Smooth muscle cell (in vitro differentiated cells): ENCODE data around the gene RSKR. TPM values are rescaled to one million over a fixed set of nuclear protein-coding genes. Genes with fewer than 3 reads are reported as not detected.

Source experiments
- polyA plus RNA-seq: library from polyadenylated mRNA; unstranded; fragments of >200 nt; fragmentation: Nextera tagmentation; extraction: Ambion mirVana; gene quantifications from 2 replicates; pipeline ENCODE4 v1.2.1, GENCODE V29; 2016
- total RNA-seq: library from RNA; depleted of rRNA; stranded (reverse); fragments of >200 nt; gene quantifications from 2 replicates; pipeline ENCODE4 v1.2.3, GENCODE V29; 2014

The RSKR gene
- total and polyA plus RNA-seq, 2 experiments from 2014 or later: 2.0 to 3.8 TPM

Other genes starting within 250 kb of the RSKR start
- gene SEBOX, start 249.0 kb downstream of the RSKR start, total RNA-seq: not detected in 2 replicates
- not detected in 2 replicates for gene SEBOX, start 249.0 kb downstream of the RSKR start, polyA plus RNA-seq
- 60.3 and 90.5 TPM in 2 replicates for gene VTN, start 243.9 kb downstream of the RSKR start, total RNA-seq
- 71.2 and 90.3 TPM in 2 replicates for gene VTN, start 243.9 kb downstream of the RSKR start, polyA plus RNA-seq
- 8.2 and 13.4 TPM in 2 replicates for gene SARM1, start 242.5 kb downstream of the RSKR start, total RNA-seq
- gene SARM1, start 242.5 kb downstream of the RSKR start, polyA plus RNA-seq: 8.3 and 8.7 TPM in 2 replicates
- 5.1 and 20.9 TPM in 2 replicates for gene SLC46A1, start 208.0 kb downstream of the RSKR start, total RNA-seq
- 7.0 and 10.3 TPM in 2 replicates for gene SLC46A1, start 208.0 kb downstream of the RSKR start, polyA plus RNA-seq
- gene SLC13A2, start 140.5 kb downstream of the RSKR start, total RNA-seq: not detected in 2 replicates
- gene SLC13A2, start 140.5 kb downstream of the RSKR start, polyA plus RNA-seq: not detected in 2 replicates
- 0.36 TPM in 1 of 2 replicates, not detected in the other for gene FOXN1, start 107.8 kb downstream of the RSKR start, total RNA-seq
- gene FOXN1, start 107.8 kb downstream of the RSKR start, polyA plus RNA-seq: not detected in 2 replicates
- 46.9 and 48.3 TPM in 2 replicates for gene UNC119, start 61.6 kb downstream of the RSKR start, total RNA-seq
- 35.9 and 40.2 TPM in 2 replicates for gene UNC119, start 61.6 kb downstream of the RSKR start, polyA plus RNA-seq
- 27.4 and 61.3 TPM in 2 replicates for gene PIGS, start 42.7 kb downstream of the RSKR start, total RNA-seq
- 69.2 and 75.4 TPM in 2 replicates for gene PIGS, start 42.7 kb downstream of the RSKR start, polyA plus RNA-seq
- 72.6 and 106 TPM in 2 replicates for gene ALDOC, start 37.3 kb downstream of the RSKR start, total RNA-seq
- 61.7 and 71.5 TPM in 2 replicates for gene ALDOC, start 37.3 kb downstream of the RSKR start, polyA plus RNA-seq
- gene SPAG5, start 15.2 kb downstream of the RSKR start, total RNA-seq: 13.9 and 21.3 TPM in 2 replicates
- gene SPAG5, start 15.2 kb downstream of the RSKR start, polyA plus RNA-seq: 19.8 and 23.7 TPM in 2 replicates
- 63.5 and 93.3 TPM in 2 replicates for gene BLTP2, start 31.0 kb upstream of the RSKR start, total RNA-seq
- gene BLTP2, start 31.0 kb upstream of the RSKR start, polyA plus RNA-seq: 35.1 and 37.1 TPM in 2 replicates
- gene SDF2, start 47.7 kb upstream of the RSKR start, total RNA-seq: 78.8 and 88.6 TPM in 2 replicates
- gene SDF2, start 47.7 kb upstream of the RSKR start, polyA plus RNA-seq: 87.9 and 96.5 TPM in 2 replicates
- gene SUPT6H, start 48.0 kb upstream of the RSKR start, total RNA-seq: 48.5 and 64.0 TPM in 2 replicates
- gene SUPT6H, start 48.0 kb upstream of the RSKR start, polyA plus RNA-seq: 22.4 and 26.1 TPM in 2 replicates
- gene PROCA1, start 97.7 kb upstream of the RSKR start, total RNA-seq: 1.9 and 3.0 TPM in 2 replicates
- gene PROCA1, start 97.7 kb upstream of the RSKR start, polyA plus RNA-seq: 1.8 and 3.0 TPM in 2 replicates
- 141 and 208 TPM in 2 replicates for gene RAB34, start 103.7 kb upstream of the RSKR start, total RNA-seq
- gene RAB34, start 103.7 kb upstream of the RSKR start, polyA plus RNA-seq: 256 and 289 TPM in 2 replicates
- 626 and 629 TPM in 2 replicates for gene RPL23A, start 105.8 kb upstream of the RSKR start, total RNA-seq
- 1,149 and 1,234 TPM in 2 replicates for gene RPL23A, start 105.8 kb upstream of the RSKR start, polyA plus RNA-seq
- 14.7 and 21.9 TPM in 2 replicates for gene TLCD1, start 112.0 kb upstream of the RSKR start, total RNA-seq
- gene TLCD1, start 112.0 kb upstream of the RSKR start, polyA plus RNA-seq: 11.2 and 15.6 TPM in 2 replicates
- gene NEK8, start 114.6 kb upstream of the RSKR start, total RNA-seq: 1.2 and 2.8 TPM in 2 replicates
- gene NEK8, start 114.6 kb upstream of the RSKR start, polyA plus RNA-seq: 4.6 TPM in 2 replicates
- gene TRAF4, start 129.8 kb upstream of the RSKR start, total RNA-seq: 82.1 and 97.0 TPM in 2 replicates
- gene TRAF4, start 129.8 kb upstream of the RSKR start, polyA plus RNA-seq: 47.5 and 55.2 TPM in 2 replicates
- 10.6 and 20.5 TPM in 2 replicates for gene FAM222B, start 228.6 kb upstream of the RSKR start, total RNA-seq
- gene FAM222B, start 228.6 kb upstream of the RSKR start, polyA plus RNA-seq: 28.0 and 35.9 TPM in 2 replicates
- gene ERAL1, start 240.8 kb upstream of the RSKR start, total RNA-seq: 30.0 and 37.6 TPM in 2 replicates
- gene ERAL1, start 240.8 kb upstream of the RSKR start, polyA plus RNA-seq: 58.9 and 59.3 TPM in 2 replicates